Activated CD4-positive, CD25-positive, alpha-beta regulatory T cell treated with anti-CD3 and anti-CD28 coated beads, Interleukin-2, amount 50 U/mL, for 16 hours (primary cell): ENCODE data around the gene CCT7.
A peak's percentile ranks its signal among the peaks of the same experiment; 100 is the strongest.

Experiments
- DNase-seq: peaks from one replicate; pipeline ENCODE4 v3.0.0-alpha.2; 2020; ENCODE audit warnings: low read depth, low spot score

The CCT7 gene

DNA sequence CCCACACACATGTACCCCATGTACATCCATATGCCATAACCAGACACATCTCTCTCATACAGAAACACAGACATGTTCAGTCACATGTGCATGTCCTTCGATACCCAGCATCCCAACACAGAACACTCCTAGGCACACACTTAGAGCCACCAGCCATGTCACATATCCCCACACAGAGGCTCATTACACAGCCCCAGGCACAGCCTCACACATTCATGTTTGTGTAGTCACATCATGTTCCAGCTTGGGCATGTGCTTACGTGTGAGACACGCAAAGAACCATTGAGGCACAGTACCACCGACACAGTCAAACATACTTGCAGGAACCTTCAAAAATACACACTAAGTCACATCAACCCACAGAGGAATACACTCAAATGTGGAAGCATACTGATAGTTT lies 32.9 kb downstream of the CCT7 start:
- no peak for DNase-seq

DNA sequence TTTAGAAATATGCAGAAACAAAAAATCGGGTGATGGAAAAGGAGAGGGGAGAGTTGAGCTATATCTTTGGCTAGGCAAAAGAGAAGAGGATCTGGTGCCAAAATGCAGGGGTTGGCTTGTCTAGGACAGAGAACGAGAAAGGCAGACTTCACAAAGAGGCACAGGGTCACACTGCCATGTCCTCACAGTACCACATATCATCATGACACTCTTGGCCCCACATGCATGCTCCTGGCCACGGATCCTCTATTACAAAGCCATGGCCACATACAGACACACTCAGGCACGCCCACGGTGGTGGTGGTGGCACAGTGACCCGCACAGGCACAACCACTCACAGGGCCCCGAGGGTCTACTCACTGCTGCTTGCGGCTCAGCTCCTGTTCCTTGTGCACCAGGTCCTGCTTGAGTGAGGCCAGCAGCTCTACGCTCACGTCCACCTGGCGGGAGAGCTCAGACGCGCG lies 34.3 kb downstream of the CCT7 start:
- DNase-seq = no peak

DNA sequence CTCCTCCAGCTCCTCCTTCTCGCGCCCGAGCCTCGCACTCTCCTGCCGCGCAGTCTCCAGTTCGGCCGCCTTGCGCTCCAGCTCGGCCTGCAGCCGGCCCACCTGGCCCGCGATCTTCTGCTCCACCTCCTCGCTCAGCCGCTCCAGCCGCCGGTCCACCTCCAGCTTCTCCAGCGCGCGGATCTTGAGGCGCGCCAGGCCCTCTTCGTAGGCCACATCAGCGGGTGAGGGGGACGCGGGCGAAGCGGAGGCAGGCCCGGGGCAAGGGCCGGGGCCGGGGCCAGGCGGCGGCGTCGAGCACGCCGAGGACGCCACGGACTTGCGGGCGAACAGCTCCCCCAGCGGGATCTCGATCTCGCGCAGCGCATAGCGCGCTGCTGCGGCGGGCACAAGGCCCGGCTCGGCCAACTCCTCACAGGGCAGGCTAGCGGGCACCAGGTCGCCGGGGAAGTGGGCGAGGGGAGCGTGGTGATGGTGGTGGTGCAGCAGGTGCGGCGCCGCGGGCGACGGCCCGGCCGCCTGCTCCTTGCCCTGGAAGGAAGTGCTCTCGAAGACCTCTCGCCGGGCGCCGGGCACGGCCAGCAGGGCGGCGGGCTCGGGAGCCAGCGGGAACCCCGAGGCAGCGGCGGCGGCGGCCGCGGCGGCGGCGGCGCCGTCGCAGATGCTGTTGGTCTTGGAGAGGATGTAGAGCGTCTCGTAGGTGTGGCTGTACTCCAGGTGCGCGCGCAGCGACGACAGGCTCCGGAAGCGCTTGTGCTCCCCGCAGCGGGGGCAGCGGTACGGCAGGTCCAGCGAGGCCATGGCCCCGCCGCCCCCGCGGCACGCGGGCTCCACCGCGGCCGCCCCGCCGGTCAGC lies 35.0 kb downstream of the CCT7 start:
- peak; percentile 51 for DNase-seq

GRCh38 chr2:73269686-73270465 lies 35.8 kb downstream of the CCT7 start:
- no peak for DNase-seq

DNA sequence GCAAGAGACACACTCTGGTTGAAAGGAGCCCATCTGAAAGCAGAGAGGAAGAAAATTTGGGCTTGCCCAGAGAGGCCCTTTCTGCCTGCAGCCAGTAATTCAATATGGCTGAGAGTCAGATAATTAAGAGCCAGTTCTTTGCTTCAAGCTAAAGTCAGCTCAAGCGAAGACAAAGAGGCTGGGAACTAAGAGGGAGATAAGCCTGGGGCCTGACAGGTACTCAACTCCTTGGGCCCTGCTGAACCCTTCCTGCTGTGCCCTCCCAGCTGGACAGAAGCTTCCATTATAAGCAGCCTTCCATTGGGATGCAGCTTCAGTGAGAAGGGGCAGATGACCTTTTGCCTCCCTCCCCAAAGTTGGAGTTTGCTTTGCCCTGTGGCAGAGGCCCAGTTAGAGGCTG lies 38.2 kb downstream of the CCT7 start:
- DNase-seq = no peak

DNA sequence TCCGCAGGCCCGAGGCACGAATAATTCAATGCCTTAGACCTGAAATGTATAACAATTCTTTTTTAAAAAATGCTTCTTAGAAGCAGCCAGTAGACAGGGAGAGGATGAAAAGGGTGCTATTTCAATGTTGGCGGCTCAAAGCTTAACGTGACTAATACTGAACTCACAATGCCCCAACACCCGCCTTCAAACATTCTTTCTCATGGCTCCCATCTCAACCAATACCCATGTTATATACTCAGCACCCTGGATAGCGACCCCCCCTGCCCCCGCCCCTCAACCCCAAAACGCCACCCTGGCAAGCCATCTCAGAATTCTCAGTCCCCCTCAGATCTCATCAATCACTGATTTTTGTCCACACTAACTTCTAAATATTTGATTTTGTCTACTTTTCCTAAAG lies 45.7 kb downstream of the CCT7 start:
- no peak for DNase-seq

GRCh38 chr2:73281244-73281643 lies 47.1 kb downstream of the CCT7 start:
- DNase-seq = no peak

DNA sequence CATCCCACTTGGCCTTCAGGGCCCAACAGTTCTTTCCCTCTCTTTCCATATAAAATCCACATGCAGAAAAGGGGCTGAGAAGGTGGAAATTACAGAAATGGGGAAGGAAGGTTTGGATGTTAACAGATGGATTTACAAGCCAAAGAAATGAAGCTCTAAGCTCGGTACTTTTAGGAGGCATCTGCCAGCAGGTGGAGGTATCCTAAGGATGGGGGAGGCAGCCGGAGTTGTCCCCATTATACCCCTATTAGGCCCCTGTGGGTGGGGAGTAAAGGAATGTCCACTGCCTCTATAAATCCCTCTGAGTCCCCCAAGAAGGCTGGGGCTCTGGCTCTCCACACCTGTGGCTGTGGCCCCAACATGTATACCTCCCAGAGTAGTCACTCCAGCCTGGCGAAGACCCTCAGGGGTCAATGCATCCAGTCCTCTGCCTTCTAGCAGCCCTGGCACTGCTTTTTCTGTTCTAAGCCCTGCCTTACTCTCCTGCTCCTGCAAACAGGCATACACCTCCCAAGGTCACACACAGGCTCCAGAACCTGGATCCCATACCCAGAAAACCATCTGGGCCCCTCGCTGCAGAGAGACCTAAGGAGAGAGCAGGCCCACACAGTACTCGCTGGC lies 48.9 kb downstream of the CCT7 start:
- no peak for DNase-seq

- no peak for DNase-seq
These were observed 49.6 kb downstream of the CCT7 start for GRCh38 chr2:73283545-73284295.

GRCh38 chr2:73284296-73285158 lies 50.4 kb downstream of the CCT7 start, which contains the start of gene FBXO41:
Gene FBXO41 (minus strand): TSS chr2:73284478. CDS start chr2:73269630, 14,848 bp downstream.
- peak; percentile 37 for DNase-seq

DNA sequence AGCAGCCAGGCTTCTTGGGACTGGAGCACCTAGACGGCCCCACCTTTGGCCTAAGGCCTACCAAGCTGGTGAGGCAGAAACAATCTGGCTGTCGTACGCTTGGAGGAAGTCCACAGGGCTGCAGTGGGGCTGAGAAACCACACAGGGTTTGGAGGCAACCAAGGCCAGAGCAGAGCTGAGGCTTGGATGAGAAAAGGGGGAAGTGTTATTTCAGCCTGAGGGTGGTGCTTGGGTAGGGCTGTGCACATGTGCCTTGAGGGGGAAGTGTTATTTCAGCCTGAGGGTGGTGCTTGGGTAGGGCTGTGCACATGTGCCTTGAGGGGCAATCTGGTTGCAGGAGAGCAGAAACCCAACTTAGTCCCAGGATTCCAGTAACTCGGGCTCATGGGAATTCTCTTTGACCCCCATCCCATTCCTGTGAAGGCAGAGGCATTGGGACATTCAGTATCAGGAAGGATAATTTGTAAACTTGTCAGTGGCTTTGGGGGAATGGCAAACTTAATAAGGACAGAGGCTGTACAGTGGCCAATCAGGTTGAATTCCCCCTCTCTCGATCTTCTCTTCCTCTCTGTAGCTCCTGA lies 51.1 kb downstream of the CCT7 start:
- DNase-seq = no peak

DNA sequence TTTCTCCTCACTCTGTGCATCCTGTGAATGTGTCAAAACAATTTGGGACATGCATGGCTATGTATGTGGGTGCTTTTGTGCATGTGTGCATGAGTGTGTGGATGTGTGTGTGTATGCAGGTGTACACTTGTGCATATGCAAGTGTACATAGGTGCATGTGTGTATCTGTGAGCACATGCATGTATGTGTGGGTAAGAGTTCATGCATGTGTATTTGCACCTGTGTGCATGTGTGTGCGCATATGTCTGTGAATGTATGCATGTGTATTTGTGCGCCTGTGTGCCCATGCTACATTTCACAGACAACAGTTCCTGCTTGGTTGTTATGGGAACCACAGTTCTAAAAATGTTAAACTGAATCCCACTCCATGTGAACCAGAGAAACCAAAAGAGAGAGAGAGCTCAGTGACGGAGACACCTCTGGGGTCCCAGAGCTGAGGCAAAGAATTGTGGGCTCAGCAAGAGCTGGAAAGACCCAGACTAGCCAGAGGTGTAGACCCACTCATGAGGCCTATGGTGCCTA lies 52.1 kb downstream of the CCT7 start:
- no peak for DNase-seq

DNA sequence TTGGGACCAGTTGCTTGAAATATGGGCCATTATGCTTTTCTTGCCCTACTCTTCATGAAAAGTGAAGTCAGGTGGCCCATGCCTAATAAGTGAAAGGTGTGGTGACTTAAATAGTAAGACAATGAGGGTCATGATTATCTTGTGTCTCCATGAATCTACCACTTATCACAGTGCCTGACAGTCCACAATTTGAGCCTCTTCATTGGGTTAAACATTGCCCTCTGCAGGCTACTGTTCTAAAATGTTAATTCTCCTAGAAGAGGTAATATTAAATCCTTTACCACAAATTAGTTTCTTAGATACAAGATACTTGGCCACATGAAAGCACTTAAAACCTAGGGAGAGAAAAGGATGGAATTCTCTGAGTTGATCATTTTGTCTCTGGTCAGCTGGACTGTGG lies 55.2 kb downstream of the CCT7 start:
- no peak for DNase-seq

GRCh38 chr2:73290049-73290839 lies 56.1 kb downstream of the CCT7 start:
- no peak for DNase-seq

DNA sequence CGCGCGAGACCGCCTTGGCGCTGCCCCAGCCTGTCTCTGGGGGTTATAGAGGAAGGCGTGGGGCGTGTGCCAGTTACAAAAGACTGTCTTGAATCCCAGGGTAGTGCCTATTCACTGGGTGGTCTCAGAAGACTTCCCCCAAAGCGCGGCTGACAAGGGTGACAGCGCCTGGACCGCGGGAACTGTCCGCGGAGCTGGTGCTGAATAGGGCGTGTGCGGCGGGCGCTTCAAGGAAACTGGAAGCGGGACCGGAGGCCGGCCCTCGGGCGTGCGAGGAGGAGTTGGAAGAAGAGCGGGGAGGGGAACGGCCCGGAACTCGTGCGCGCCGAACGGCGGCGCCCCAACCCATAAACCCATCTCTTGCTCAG lies 57.0 kb downstream of the CCT7 start:
- DNase-seq = no peak

GRCh38 chr2:73291461-73292315 lies 57.6 kb downstream of the CCT7 start:
- DNase-seq = no peak

DNA sequence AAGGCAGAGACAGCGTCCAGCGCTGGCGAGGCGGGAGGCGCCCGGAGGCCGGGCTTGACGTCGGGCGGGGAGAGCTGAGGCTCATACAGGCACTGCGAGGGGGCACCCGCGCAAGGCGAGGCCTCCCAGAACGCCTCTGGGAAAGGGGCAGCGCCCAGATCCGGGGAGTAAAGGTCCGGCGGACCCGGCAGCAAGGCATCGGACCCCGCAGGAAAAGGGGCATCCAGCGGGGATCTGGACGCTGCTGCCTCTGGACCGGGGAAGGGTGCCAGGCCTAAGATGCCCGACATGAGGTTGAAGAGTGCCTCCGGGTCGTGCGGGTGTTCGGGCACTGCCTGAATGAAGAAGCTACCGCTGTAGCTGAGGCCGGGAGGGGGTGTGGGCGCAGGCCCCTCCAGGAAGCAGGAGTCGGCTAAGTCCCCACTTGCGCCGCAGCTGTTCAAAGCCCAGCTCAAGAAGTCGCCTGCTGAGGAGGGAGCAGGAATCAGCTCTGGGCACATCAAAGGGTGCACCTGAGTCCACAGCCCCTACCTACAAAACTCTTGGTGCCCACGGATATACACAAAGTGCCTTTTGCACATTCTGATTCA lies 58.3 kb downstream of the CCT7 start:
- DNase-seq = no peak
